Frontal cortex (tissue), 4 donors: ENCODE results near the gene KLF15. TPM values are rescaled to one million over a fixed set of nuclear protein-coding genes. Genes with fewer than 3 reads are reported as not detected.

Experiments used
- DNase-seq, 2 donors: peaks; one replicate each; pipeline ENCODE4 v3.0.0; 2012; ENCODE audit warnings: low spot score in 2 of 2
- FAIRE-seq: peaks from 2 replicates; lab custom pipeline; 2012; peaks lifted over from hg19 to GRCh38; lab: Jason Lieb, UNC
- total RNA-seq: library from RNA; depleted of rRNA; stranded (reverse); fragments of >200 nt; gene quantifications from one replicate; pipeline ENCODE4 v1.2.3, GENCODE V29; 2014
- donor health status: control.
- donor health status: control.
- donor health status: control.

KLF15 gene
- total RNA-seq, 1 donor from 2014 or later, result 2.0 TPM

GRCh38 chr3:126390201-126390600 is 33.0 kb upstream of the KLF15 start:
- FAIRE-seq, result no peak
- no peak for DNase-seq

- FAIRE-seq, result no peak
- no peak for DNase-seq
These were observed 32.6 kb upstream of the KLF15 start for GRCh38 chr3:126389794-126390146.

GRCh38 chr3:126389112-126389793 is 32.0 kb upstream of the KLF15 start:
- DNase-seq, result peak; percentile 85 to 91
- FAIRE-seq, result no peak

- FAIRE-seq, result no peak
- no peak for DNase-seq
These were observed 24.8 kb upstream of the KLF15 start for GRCh38 chr3:126381966-126382365.

GRCh38 chr3:126380011-126380768 is 23.0 kb upstream of the KLF15 start:
- DNase-seq, result no peak
- no peak for FAIRE-seq

- FAIRE-seq, result no peak
These were observed 21.1 kb upstream of the KLF15 start for GRCh38 chr3:126378341-126378751.

GRCh38 chr3:126377211-126377610 is 20.0 kb upstream of the KLF15 start:
- FAIRE-seq, result no peak

More at GRCh38 chr3:126378341-126378751, 21.1 kb upstream of the KLF15 start:
- DNase-seq, result no peak

GRCh38 chr3:126376444-126376843 is 19.2 kb upstream of the KLF15 start:
- no peak for DNase-seq
- no peak for FAIRE-seq

More at GRCh38 chr3:126377211-126377610, 20.0 kb upstream of the KLF15 start:
- DNase-seq, result no peak

- FAIRE-seq (no peak), DNase-seq (no peak)
These were observed 18.7 kb upstream of the KLF15 start for GRCh38 chr3:126375835-126376331.

GRCh38 chr3:126373682-126374601 is 16.7 kb upstream of the KLF15 start:
- DNase-seq, result no peak
- no peak for FAIRE-seq

GRCh38 chr3:126373146-126373613 is 16.0 kb upstream of the KLF15 start:
- FAIRE-seq, result no peak

GRCh38 chr3:126372413-126373145 is 15.4 kb upstream of the KLF15 start:
- DNase-seq, result no peak
- FAIRE-seq, result no peak

More at GRCh38 chr3:126373146-126373613, 16.0 kb upstream of the KLF15 start:
- no peak for DNase-seq

- DNase-seq, result no peak
- FAIRE-seq, result no peak
These were observed 14.0 kb upstream of the KLF15 start for GRCh38 chr3:126371096-126371705.

- no peak for FAIRE-seq
- DNase-seq, result no peak
These were observed 13.4 kb upstream of the KLF15 start for GRCh38 chr3:126370606-126371005.

- DNase-seq, result no peak
- no peak for FAIRE-seq
These were observed 12.8 kb upstream of the KLF15 start for GRCh38 chr3:126370055-126370454.

GRCh38 chr3:126369490-126369889 is 12.3 kb upstream of the KLF15 start:
- DNase-seq, result no peak

GRCh38 chr3:126367316-126367805 is 10.2 kb upstream of the KLF15 start:
- no peak for DNase-seq
- no peak for FAIRE-seq

More at GRCh38 chr3:126369490-126369889, 12.3 kb upstream of the KLF15 start:
- FAIRE-seq, result no peak

- FAIRE-seq (no peak), DNase-seq (no peak)
These were observed 8.4 kb upstream of the KLF15 start for GRCh38 chr3:126365351-126366277.
